Lung (tissue), 12 donors: ENCODE results near the gene CTNNBL1. TPM values are rescaled to one million over a fixed set of nuclear protein-coding genes. Genes with fewer than 3 reads are reported as not detected.

ENCODE experiments used
- ATAC-seq: fragments of 200-7000 bp; cut with Tn5 transposase; one replicate; pipeline ENCODE4 v1.9.1; 2020; ENCODE audit warnings: moderate number of reproducible peaks; ENCODE audit not compliant: insufficient read depth, low FRiP score
- DNase-seq, 3 donors: peaks; one replicate each; pipeline ENCODE4 v3.0.0-alpha.2; 2013 to 2017
- H3K27ac ChIP-seq, 2 donors: one replicate each; pipeline ENCODE4 v1.5.1; 2013; ENCODE audit warnings: mild to moderate bottlenecking in 2 of 2, moderate library complexity in 2 of 2, control low read depth in 1 of 2, inconsistent platforms in 1 of 2, low read depth in 1 of 2, low read length in 1 of 2
- H3K27me3 ChIP-seq, 3 donors: one replicate each; pipeline ENCODE4 v1.5.1; 2013; ENCODE audit warnings: low read length in 2 of 3; ENCODE audit not compliant: control insufficient read depth in 3 of 3, insufficient read depth in 3 of 3
- H3K36me3 ChIP-seq, 4 donors: one replicate each; pipeline ENCODE4 v1.5.1; 2013; ENCODE audit warnings: low read length in 4 of 4, mild to moderate bottlenecking in 1 of 4, moderate library complexity in 1 of 4; ENCODE audit not compliant: control insufficient read depth in 4 of 4, insufficient read depth in 4 of 4
- H3K4me1 ChIP-seq, 5 donors: one replicate each; pipeline ENCODE4 v1.5.1; 2013; ENCODE audit warnings: low read length in 5 of 5, mild to moderate bottlenecking in 2 of 5, moderate library complexity in 1 of 5; ENCODE audit not compliant: control insufficient read depth in 5 of 5, insufficient read depth in 5 of 5
- H3K4me3 ChIP-seq: one replicate; pipeline ENCODE4 v1.5.1; 2013; ENCODE audit warnings: mild to moderate bottlenecking, control low read depth, moderate library complexity
- H3K9ac ChIP-seq, 2 donors: one replicate each; pipeline ENCODE4 v1.5.1; 2013; ENCODE audit warnings: low read length in 2 of 2, control low read depth in 1 of 2; ENCODE audit not compliant: insufficient read depth in 1 of 2
- H3K9me3 ChIP-seq, 4 donors: one replicate each; pipeline ENCODE4 v1.5.1; 2013; ENCODE audit warnings: low read length in 3 of 4, mild to moderate bottlenecking in 1 of 4, moderate library complexity in 1 of 4; ENCODE audit not compliant: control insufficient read depth in 4 of 4, insufficient read depth in 3 of 4
- CTCF ChIP-seq: IDR thresholded peaks from 2 replicates; pipeline ENCODE4 v1.5.1; 2012; ENCODE audit warnings: mild to moderate bottlenecking; ENCODE audit errors: control extremely low read depth, extremely low read depth
- WGBS, 2 donors: extraction: QIAGEN DNeasy Blood & Tissue Kit; methylation state at CpG; one replicate each; pipeline ENCODE4 v1.1.7; 2013; 5-methylcytosine and 5-hydroxymethylcytosine counted together
- polyA plus RNA-seq, 2 donors: library from polyadenylated mRNA; stranded (reverse); fragments of 200-250 nt; gene quantifications; one replicate each; pipeline ENCODE4 v1.2.1, GENCODE V29; 2013
- total RNA-seq, 2 donors: library from RNA; depleted of rRNA in 1 of 2; stranded (reverse); fragments of >200 nt in 1 of 2; gene quantifications; one replicate each; pipeline ENCODE4 v1.2.1, GENCODE V29; 2014 to 2021
- donor health status: control.
- donor health status: control.
- donor health status: Bipolar disorder and iron deficiency.
- donor health status: healthy.
- donor health status: DM: yes; HTN: yes; CAD: no.

The CTNNBL1 gene
- total and polyA plus RNA-seq, 4 donors = 38.9 to 53.1 (median 49.2) TPM

- WGBS, 2 donors = 70 to 79% methylated on average over 16 of the region's 16 CpGs
- H3K9me3 ChIP-seq = no peaks in the 10 kb centered on the region
- H3K36me3 ChIP-seq = no peaks in the 10 kb centered on the region
- peak in 1 of 3 donors; percentile 40 for DNase-seq
- H3K27me3 ChIP-seq = no peaks in the 10 kb centered on the region
- H3K4me3 ChIP-seq = no peak overlapping the region
- H3K27ac ChIP-seq = no peak overlapping the region
- ATAC-seq = no peak
- peaks cover 3 to 45% (median 7%) of the 10 kb centered on the region in 5 donors for H3K4me1 ChIP-seq
- H3K9ac ChIP-seq = no peak overlapping the region
- TF ChIP-seq CTCF = no peak
These were observed 189.3 kb downstream of the CTNNBL1 start for GRCh38 chr20:37882961-37883712.

GRCh38 chr20:37885042-37885441, 191.2 kb downstream of the CTNNBL1 start:
- WGBS, 2 donors = 92 to 94% methylated on average over 8 of the region's 8 CpGs
- Histone ChIP-seq H3K4me3 (no peak overlapping the region), H3K9ac (no peak overlapping the region), H3K36me3 (no peaks in the 10 kb centered on the region), H3K27ac (no peak overlapping the region), H3K9me3 (no peaks in the 10 kb centered on the region), H3K4me1 (peaks cover 3 to 45% (median 7%) of the 10 kb centered on the region in 5 donors), H3K27me3 (no peaks in the 10 kb centered on the region)
- ATAC-seq (no peak), DNase-seq (no peak)
- TF ChIP-seq CTCF = no peak

GRCh38 chr20:37885593-37886503, 192.0 kb downstream of the CTNNBL1 start:
- DNase-seq (peak in 1 of 3 donors; percentile 39), ATAC-seq (no peak)
- H3K9ac ChIP-seq = no peak overlapping the region
- H3K36me3 ChIP-seq = no peaks in the 10 kb centered on the region
- H3K4me1 ChIP-seq = peaks cover 2 to 42% (median 7%) of the 10 kb centered on the region in 5 donors
- no peak overlapping the region for H3K27ac ChIP-seq
- H3K27me3 ChIP-seq = no peaks in the 10 kb centered on the region
- no peak for TF ChIP-seq CTCF
- WGBS, 2 donors = 56 to 68% methylated on average over 31 to 32 of the region's 32 CpGs
- no peaks in the 10 kb centered on the region for H3K9me3 ChIP-seq
- no peak overlapping the region for H3K4me3 ChIP-seq
